GM12892 (cell line): Measurements from ENCODE around the gene ZNF212.

Experiments used
- DNase-seq: peaks from one replicate; pipeline ENCODE4 v3.0.0; 2011; ENCODE audit not compliant: insufficient read length
- FAIRE-seq: peaks from 2 replicates; lab custom pipeline; 2011; peaks lifted over from hg19 to GRCh38; lab: Jason Lieb, UNC
- POLR2A ChIP-seq: IDR thresholded peaks from 2 replicates; pipeline ENCODE4 v1.6.1; 2011; ENCODE audit warnings: low read depth, low read length, control low read depth
- POLR2AphosphoS5 ChIP-seq: IDR thresholded peaks from 2 replicates; pipeline ENCODE4 v1.6.1; 2011; ENCODE audit warnings: low read depth, low read length, control low read depth
- TAF1 ChIP-seq: IDR thresholded peaks from 2 replicates; pipeline ENCODE4 v1.6.1; 2011; ENCODE audit warnings: low read depth, mild to moderate bottlenecking, control low read depth, low read length, borderline replicate concordance

The ZNF212 gene

GRCh38 chr7:149293338-149293737, 53.9 kb downstream of the ZNF212 start:
- DNase-seq (no peak), FAIRE-seq (no peak)
- TF ChIP-seq TAF1: no peak
- no peak for TF ChIP-seq POLR2A
- no peak for TF ChIP-seq POLR2AphosphoS5

- FAIRE-seq: no peak
- no peak for DNase-seq
- no peak for TF ChIP-seq POLR2A
- TF ChIP-seq TAF1: no peak
- TF ChIP-seq POLR2AphosphoS5: no peak
These were observed 54.6 kb downstream of the ZNF212 start for GRCh38 chr7:149293946-149294633.

GRCh38 chr7:149294634-149295480, 55.4 kb downstream of the ZNF212 start:
- no peak for DNase-seq
- TF ChIP-seq TAF1: no peak
- no peak for TF ChIP-seq POLR2A
- no peak for TF ChIP-seq POLR2AphosphoS5
- no peak for FAIRE-seq

- TF ChIP-seq POLR2A: no peak
- TF ChIP-seq TAF1: no peak
- TF ChIP-seq POLR2AphosphoS5: no peak
- DNase-seq: no peak
- no peak for FAIRE-seq
These were observed 56.0 kb downstream of the ZNF212 start for GRCh38 chr7:149295481-149295850.

- DNase-seq (no peak), FAIRE-seq (no peak)
- TF ChIP-seq POLR2AphosphoS5 (no peak), TAF1 (no peak), POLR2A (no peak)
These were observed 56.9 kb downstream of the ZNF212 start for GRCh38 chr7:149296368-149296767.

GRCh38 chr7:149297034-149297755, 57.7 kb downstream of the ZNF212 start:
- TF ChIP-seq POLR2A (no peak), TAF1 (no peak), POLR2AphosphoS5 (no peak)
- DNase-seq (no peak), FAIRE-seq (no peak)

- DNase-seq (no peak), FAIRE-seq (no peak)
- TF ChIP-seq POLR2AphosphoS5 (no peak), TAF1 (no peak), POLR2A (no peak)
These were observed 61.3 kb downstream of the ZNF212 start for GRCh38 chr7:149300620-149301285.

GRCh38 chr7:149302222-149302621, 62.8 kb downstream of the ZNF212 start:
- no peak for FAIRE-seq
- no peak for TF ChIP-seq POLR2A
- TF ChIP-seq POLR2AphosphoS5: no peak
- no peak for TF ChIP-seq TAF1
- no peak for DNase-seq

GRCh38 chr7:149302865-149303264, 63.4 kb downstream of the ZNF212 start:
- TF ChIP-seq POLR2AphosphoS5: no peak
- TF ChIP-seq TAF1: no peak
- TF ChIP-seq POLR2A: no peak
- FAIRE-seq (no peak), DNase-seq (no peak)

GRCh38 chr7:149304006-149304405, 64.6 kb downstream of the ZNF212 start:
- TF ChIP-seq POLR2AphosphoS5: no peak
- no peak for TF ChIP-seq POLR2A
- no peak for TF ChIP-seq TAF1
- DNase-seq: no peak
- no peak for FAIRE-seq
